ENCODE results near the gene TMPO. TPM values are rescaled to one million over a fixed set of nuclear protein-coding genes. Genes with fewer than 3 reads are reported as not detected.
"Not testable (repeated sequence)": the region's sequence is repeated elsewhere in the genome, so short reads cannot be mapped to it uniquely, and the experiment has no call there.

Gene TMPO
- total RNA-seq, 1 donor from 2014 or later, result 16.9 TPM

GRCh38 chr12:98575013-98575412 lies 59.6 kb downstream of the TMPO start:
- no peak for DNase-seq
- no peak overlapping the region for H3K4me3 ChIP-seq
- H3K36me3 ChIP-seq, result no peaks in the 10 kb centered on the region
- H3K4me1 ChIP-seq, result peaks cover 7% of the 10 kb centered on the region
- no peaks in the 10 kb centered on the region for H3K27me3 ChIP-seq (ENCODE audit: low read depth)
- H3K27ac ChIP-seq (replicated peaks), result no peak overlapping the region
- intact Hi-C loops (cut with micrococcal nuclease), result no loop called here
- TF ChIP-seq CTCF (IDR thresholded peaks at IDR 0.05; ENCODE audit: borderline replicate concordance), result no peak
- H3K9me3 ChIP-seq (replicated peaks), result no peaks in the 10 kb centered on the region

GRCh38 chr12:98576795-98577194 lies 61.4 kb downstream of the TMPO start:
- H3K27ac ChIP-seq (replicated peaks); H3K4me3 ChIP-seq; intact Hi-C loops (cut with micrococcal nuclease); H3K27me3 ChIP-seq (ENCODE audit: low read depth); H3K36me3 ChIP-seq; DNase-seq; H3K4me1 ChIP-seq; H3K9me3 ChIP-seq (replicated peaks): not testable (repeated sequence)

GRCh38 chr12:98578392-98578791 lies 63.0 kb downstream of the TMPO start:
- H3K36me3 ChIP-seq, result no peaks in the 10 kb centered on the region
- TF ChIP-seq CTCF (IDR thresholded peaks at IDR 0.05; ENCODE audit: borderline replicate concordance), result no peak
- no peak overlapping the region for H3K4me3 ChIP-seq
- no peak for DNase-seq
- H3K9me3 ChIP-seq (replicated peaks), result no peaks in the 10 kb centered on the region
- no peaks in the 10 kb centered on the region for H3K27me3 ChIP-seq (ENCODE audit: low read depth)
- intact Hi-C loops (cut with micrococcal nuclease), result no loop called here
- no peak overlapping the region for H3K27ac ChIP-seq (replicated peaks)
- H3K4me1 ChIP-seq, result no peaks in the 10 kb centered on the region

- no peak for DNase-seq
- Histone ChIP-seq H3K27ac (replicated peaks) (no peak overlapping the region), H3K4me3 (no peak overlapping the region), H3K9me3 (replicated peaks) (no peaks in the 10 kb centered on the region), H3K27me3 (ENCODE audit: low read depth) (no peaks in the 10 kb centered on the region), H3K36me3 (no peaks in the 10 kb centered on the region), H3K4me1 (no peaks in the 10 kb centered on the region)
- no peak for TF ChIP-seq CTCF (IDR thresholded peaks at IDR 0.05; ENCODE audit: borderline replicate concordance)
- intact Hi-C loops (cut with micrococcal nuclease), result no loop called here
These were observed 63.4 kb downstream of the TMPO start for GRCh38 chr12:98578821-98579220.

- Histone ChIP-seq H3K36me3 (no peaks in the 10 kb centered on the region), H3K4me3 (no peak overlapping the region), H3K9me3 (replicated peaks) (no peaks in the 10 kb centered on the region), H3K4me1 (no peaks in the 10 kb centered on the region), H3K27me3 (ENCODE audit: low read depth) (no peaks in the 10 kb centered on the region), H3K27ac (replicated peaks) (no peak overlapping the region)
- no peak for TF ChIP-seq CTCF (IDR thresholded peaks at IDR 0.05; ENCODE audit: borderline replicate concordance)
- intact Hi-C loops (cut with micrococcal nuclease), result no loop called here
- no peak for DNase-seq
These were observed 64.0 kb downstream of the TMPO start for GRCh38 chr12:98579347-98579746.

- H3K4me3 ChIP-seq, result no peak overlapping the region
- no peak overlapping the region for H3K27ac ChIP-seq (replicated peaks)
- intact Hi-C loops (cut with micrococcal nuclease), result no loop called here
- no peak for DNase-seq
- no peaks in the 10 kb centered on the region for H3K27me3 ChIP-seq (ENCODE audit: low read depth)
- H3K9me3 ChIP-seq (replicated peaks), result no peaks in the 10 kb centered on the region
- H3K4me1 ChIP-seq, result no peaks in the 10 kb centered on the region
- no peaks in the 10 kb centered on the region for H3K36me3 ChIP-seq
- TF ChIP-seq CTCF (IDR thresholded peaks at IDR 0.05; ENCODE audit: borderline replicate concordance), result no peak
These were observed 64.4 kb downstream of the TMPO start for GRCh38 chr12:98579835-98580234.
